Measurements from ENCODE around the gene PAM16.
A peak's percentile ranks its signal among the peaks of the same experiment; 100 is the strongest.

Gene PAM16

GRCh38 chr16:4362476-4363135, 11.5 kb upstream of the PAM16 start:
- ChIA-PET POLR2A (interaction anchor here (0.6 kb wide), 1 partner anchor 13 kb away, joined by 5 read pairs; no protein-coding TSS in a partner anchor), CTCF (interaction anchor here (1.0 kb wide), 1 partner anchor 38 kb away, joined by 3 read pairs; no protein-coding TSS in a partner anchor)
- Histone ChIP-seq H3K4me3 (ENCODE audit: control insufficient read depth in 1 of 7, extremely low read depth in 1 of 7, insufficient read depth in 4 of 7, low read depth in 2 of 7, low read length in 6 of 7) (no peak overlapping the region), H3K4me1 (ENCODE audit: control extremely low read depth in 1 of 4, control insufficient read depth in 4 of 4, insufficient read depth in 4 of 4, low read length in 3 of 4) (no peaks in the 10 kb centered on the region), H3K36me3 (ENCODE audit: control insufficient read depth in 4 of 4, insufficient read depth in 4 of 4, low read length in 3 of 4) (peaks cover 0 to 81% (median 47%) of the 10 kb centered on the region in 4 experiments), H3K27ac (ENCODE audit: insufficient read depth in 1 of 2, low read depth in 1 of 2, low read length in 2 of 2, poor library complexity in 1 of 2, severe bottlenecking in 2 of 2) (no peak overlapping the region), H3K27me3 (replicated peaks in 2 of 5; ENCODE audit: control insufficient read depth in 4 of 5, insufficient read depth in 5 of 5, low read length in 4 of 5) (no peaks in the 10 kb centered on the region), H3K9me3 (ENCODE audit: control extremely low read depth in 1 of 5, control insufficient read depth in 4 of 5, insufficient read depth in 2 of 5, low read depth in 1 of 5, low read length in 4 of 5) (no peaks in the 10 kb centered on the region)
- 97% methylated on average over 16 of the region's 19 CpGs for WGBS (ENCODE audit: insufficient coverage)
- no peak for DNase-seq

DNA sequence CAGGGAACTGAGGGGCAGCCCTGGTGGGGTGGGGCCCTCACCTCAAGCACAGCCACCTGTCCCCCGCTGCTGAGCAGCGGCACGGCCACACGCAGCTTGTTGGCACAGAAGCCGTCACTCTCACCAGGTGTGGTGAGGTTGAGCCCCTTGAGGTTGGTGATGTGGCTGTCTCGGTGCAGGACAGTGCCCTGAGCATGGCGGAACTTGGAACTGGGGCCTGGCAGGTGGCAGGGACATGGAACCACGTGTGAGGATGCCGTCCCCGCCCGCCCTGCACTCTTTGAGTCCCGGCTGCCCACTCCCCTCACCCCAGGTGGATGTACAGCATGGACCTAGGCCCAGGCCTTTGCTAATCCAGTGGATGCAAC, 10.8 kb upstream of the PAM16 start:
- POLR2A ChIA-PET, result interaction anchor here (0.6 kb wide), 1 partner anchor 12 kb away, joined by 5 read pairs; no protein-coding TSS in a partner anchor
- no peaks in the 10 kb centered on the region for H3K27me3 ChIP-seq (replicated peaks in 2 of 5; ENCODE audit: control insufficient read depth in 4 of 5, insufficient read depth in 5 of 5, low read length in 4 of 5)
- no peak for DNase-seq
- 98% methylated on average over 12 of the region's 12 CpGs for WGBS (ENCODE audit: insufficient coverage)
- no peaks in the 10 kb centered on the region for H3K9me3 ChIP-seq (ENCODE audit: control extremely low read depth in 1 of 5, control insufficient read depth in 4 of 5, insufficient read depth in 2 of 5, low read depth in 1 of 5, low read length in 4 of 5)
- CTCF ChIA-PET, result interaction anchor here (1.2 to 3.6 kb wide), 3 partner anchors 14 to 41 kb away, joined by 3 to 31 read pairs (median 3); no protein-coding TSS in a partner anchor
- H3K4me3 ChIP-seq (ENCODE audit: control insufficient read depth in 1 of 7, extremely low read depth in 1 of 7, insufficient read depth in 4 of 7, low read depth in 2 of 7, low read length in 6 of 7), result no peak overlapping the region
- no peaks in the 10 kb centered on the region for H3K4me1 ChIP-seq (ENCODE audit: control extremely low read depth in 1 of 4, control insufficient read depth in 4 of 4, insufficient read depth in 4 of 4, low read length in 3 of 4)
- H3K27ac ChIP-seq (ENCODE audit: insufficient read depth in 1 of 2, low read depth in 1 of 2, low read length in 2 of 2, poor library complexity in 1 of 2, severe bottlenecking in 2 of 2), result no peak overlapping the region
- peaks cover 0 to 79% (median 45%) of the 10 kb centered on the region in 4 experiments for H3K36me3 ChIP-seq (ENCODE audit: control insufficient read depth in 4 of 4, insufficient read depth in 4 of 4, low read length in 3 of 4)

GRCh38 chr16:4361033-4361943, 10.2 kb upstream of the PAM16 start:
- peaks cover 0 to 81% (median 47%) of the 10 kb centered on the region in 4 experiments for H3K36me3 ChIP-seq (ENCODE audit: control insufficient read depth in 4 of 4, insufficient read depth in 4 of 4, low read length in 3 of 4)

DNA sequence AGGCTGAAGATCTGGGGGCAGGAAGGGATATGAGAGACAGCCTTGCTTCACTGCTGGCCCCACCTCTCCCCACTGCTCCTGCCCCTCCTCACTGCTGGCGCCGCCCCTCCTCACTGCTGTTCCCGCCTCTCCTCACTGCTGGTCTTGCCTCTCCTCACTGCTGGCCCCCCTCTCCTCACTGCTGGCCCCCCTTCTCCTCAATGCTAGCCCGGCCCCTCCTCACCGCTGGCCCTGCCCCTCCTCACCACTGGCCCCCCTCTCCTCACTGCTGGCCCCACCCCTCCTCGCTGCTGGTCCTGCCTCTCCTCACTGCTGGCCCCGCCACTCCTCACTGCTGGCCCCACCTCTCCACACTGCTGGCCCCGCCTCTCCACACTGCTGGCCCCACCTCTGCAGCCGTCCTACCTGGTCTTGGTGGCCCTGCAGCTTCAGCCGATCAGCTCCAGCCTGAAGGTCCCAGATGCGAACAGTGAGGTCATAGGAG, 9.5 kb upstream of the PAM16 start:
- ChIA-PET CTCF (interaction anchor here (0.7 to 3.6 kb wide), 4 partner anchors 15 to 42 kb away, joined by 3 to 31 read pairs (median 3); no protein-coding TSS in a partner anchor), POLR2A (interaction anchor here (1.8 kb wide), 1 partner anchor 22 kb away, joined by 3 read pairs; no protein-coding TSS in a partner anchor)
- Histone ChIP-seq H3K4me3 (ENCODE audit: control insufficient read depth in 1 of 7, extremely low read depth in 1 of 7, insufficient read depth in 4 of 7, low read depth in 2 of 7, low read length in 6 of 7) (no peak overlapping the region), H3K36me3 (ENCODE audit: control insufficient read depth in 4 of 4, insufficient read depth in 4 of 4, low read length in 3 of 4) (peaks cover 0 to 78% (median 45%) of the 10 kb centered on the region in 4 experiments), H3K9me3 (ENCODE audit: control extremely low read depth in 1 of 5, control insufficient read depth in 4 of 5, insufficient read depth in 2 of 5, low read depth in 1 of 5, low read length in 4 of 5) (no peaks in the 10 kb centered on the region), H3K27ac (ENCODE audit: insufficient read depth in 1 of 2, low read depth in 1 of 2, low read length in 2 of 2, poor library complexity in 1 of 2, severe bottlenecking in 2 of 2) (no peak overlapping the region), H3K27me3 (replicated peaks in 2 of 5; ENCODE audit: control insufficient read depth in 4 of 5, insufficient read depth in 5 of 5, low read length in 4 of 5) (no peaks in the 10 kb centered on the region), H3K4me1 (ENCODE audit: control extremely low read depth in 1 of 4, control insufficient read depth in 4 of 4, insufficient read depth in 4 of 4, low read length in 3 of 4) (no peaks in the 10 kb centered on the region)
- 93% methylated on average over 8 of the region's 11 CpGs for WGBS (ENCODE audit: insufficient coverage)
- peak in 1 of 3 donors; percentile 29 for DNase-seq

More at GRCh38 chr16:4361033-4361943, 10.2 kb upstream of the PAM16 start:
- ChIA-PET CTCF (interaction anchor here (1.2 to 3.6 kb wide), 4 partner anchors 14 to 42 kb away, joined by 3 to 31 read pairs (median 3); no protein-coding TSS in a partner anchor), POLR2A (interaction anchor here (1.8 kb wide), 1 partner anchor 21 kb away, joined by 3 read pairs; no protein-coding TSS in a partner anchor)
- WGBS (ENCODE audit: insufficient coverage), result 95% methylated on average over 21 of the region's 28 CpGs
- no peak for DNase-seq
- H3K9me3 ChIP-seq (ENCODE audit: control extremely low read depth in 1 of 5, control insufficient read depth in 4 of 5, insufficient read depth in 2 of 5, low read depth in 1 of 5, low read length in 4 of 5), result no peaks in the 10 kb centered on the region
- H3K27ac ChIP-seq (ENCODE audit: insufficient read depth in 1 of 2, low read depth in 1 of 2, low read length in 2 of 2, poor library complexity in 1 of 2, severe bottlenecking in 2 of 2), result no peak overlapping the region
- no peaks in the 10 kb centered on the region for H3K4me1 ChIP-seq (ENCODE audit: control extremely low read depth in 1 of 4, control insufficient read depth in 4 of 4, insufficient read depth in 4 of 4, low read length in 3 of 4)
- no peaks in the 10 kb centered on the region for H3K27me3 ChIP-seq (replicated peaks in 2 of 5; ENCODE audit: control insufficient read depth in 4 of 5, insufficient read depth in 5 of 5, low read length in 4 of 5)
- H3K4me3 ChIP-seq (ENCODE audit: control insufficient read depth in 1 of 7, extremely low read depth in 1 of 7, insufficient read depth in 4 of 7, low read depth in 2 of 7, low read length in 6 of 7), result no peak overlapping the region

DNA sequence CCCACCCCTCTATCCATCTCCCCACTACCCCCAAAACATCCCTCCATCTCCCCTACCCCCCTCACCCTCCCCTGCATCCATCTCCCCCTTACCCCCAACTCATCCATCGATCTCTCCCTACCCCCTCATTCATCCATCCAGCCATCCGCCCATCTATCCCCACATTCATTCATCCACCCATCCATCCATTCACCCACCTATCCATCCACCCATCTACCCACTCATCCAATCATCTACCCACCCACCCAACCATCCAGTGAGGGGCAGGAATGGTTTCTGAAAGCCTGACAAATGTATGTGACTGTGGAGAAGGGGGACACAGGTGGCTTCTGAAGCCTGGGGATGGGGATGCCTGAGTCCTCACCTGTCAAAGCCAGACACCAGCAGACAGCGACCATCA, 8.8 kb upstream of the PAM16 start:
- 100% methylated on average over 3 of the region's 3 CpGs for WGBS (ENCODE audit: insufficient coverage)
- POLR2A ChIA-PET, result interaction anchor here (0.9 to 1.8 kb wide), 2 partner anchors 22 to 28 kb away, joined by 3 to 4 read pairs; no protein-coding TSS in a partner anchor
- H3K36me3 ChIP-seq (ENCODE audit: control insufficient read depth in 4 of 4, insufficient read depth in 4 of 4, low read length in 3 of 4), result peaks cover 0 to 74% (median 45%) of the 10 kb centered on the region in 4 experiments

GRCh38 chr16:4358831-4359561, 7.9 kb upstream of the PAM16 start:
- H3K27me3 ChIP-seq (replicated peaks in 2 of 5; ENCODE audit: control insufficient read depth in 4 of 5, insufficient read depth in 5 of 5, low read length in 4 of 5), result no peaks in the 10 kb centered on the region
- peaks cover 0 to 73% (median 44%) of the 10 kb centered on the region in 4 experiments for H3K36me3 ChIP-seq (ENCODE audit: control insufficient read depth in 4 of 4, insufficient read depth in 4 of 4, low read length in 3 of 4)
- no peaks in the 10 kb centered on the region for H3K9me3 ChIP-seq (ENCODE audit: control extremely low read depth in 1 of 5, control insufficient read depth in 4 of 5, insufficient read depth in 2 of 5, low read depth in 1 of 5, low read length in 4 of 5)
- H3K27ac ChIP-seq (ENCODE audit: insufficient read depth in 1 of 2, low read depth in 1 of 2, low read length in 2 of 2, poor library complexity in 1 of 2, severe bottlenecking in 2 of 2), result no peak overlapping the region
- ChIA-PET CTCF (interaction anchor here (0.6 to 3.6 kb wide), 9 partner anchors 8 to 597 kb away, joined by 3 to 31 read pairs (median 4); partner anchors contain the start of genes PAM16 and VASN), POLR2A (interaction anchor here (0.9 kb wide), 1 partner anchor 28 kb away, joined by 4 read pairs; no protein-coding TSS in a partner anchor)
- peak; percentile 41 to 64 (median 53) for DNase-seq
- H3K4me1 ChIP-seq (ENCODE audit: control extremely low read depth in 1 of 4, control insufficient read depth in 4 of 4, insufficient read depth in 4 of 4, low read length in 3 of 4), result no peaks in the 10 kb centered on the region
- no peak overlapping the region for H3K4me3 ChIP-seq (ENCODE audit: control insufficient read depth in 1 of 7, extremely low read depth in 1 of 7, insufficient read depth in 4 of 7, low read depth in 2 of 7, low read length in 6 of 7)
- 68% methylated on average over 10 of the region's 19 CpGs for WGBS (ENCODE audit: insufficient coverage)

More for the DNA sequence above, 8.8 kb upstream of the PAM16 start:
- no peaks in the 10 kb centered on the region for H3K27me3 ChIP-seq (replicated peaks in 2 of 5; ENCODE audit: control insufficient read depth in 4 of 5, insufficient read depth in 5 of 5, low read length in 4 of 5)
- H3K27ac ChIP-seq (ENCODE audit: insufficient read depth in 1 of 2, low read depth in 1 of 2, low read length in 2 of 2, poor library complexity in 1 of 2, severe bottlenecking in 2 of 2), result no peak overlapping the region
- CTCF ChIA-PET, result interaction anchor here (0.8 to 3.6 kb wide), 5 partner anchors 9 to 43 kb away, joined by 3 to 31 read pairs (median 7); partner anchors contain the start of genes PAM16 and VASN
- no peak for DNase-seq
- no peak overlapping the region for H3K4me3 ChIP-seq (ENCODE audit: control insufficient read depth in 1 of 7, extremely low read depth in 1 of 7, insufficient read depth in 4 of 7, low read depth in 2 of 7, low read length in 6 of 7)
- H3K9me3 ChIP-seq (ENCODE audit: control extremely low read depth in 1 of 5, control insufficient read depth in 4 of 5, insufficient read depth in 2 of 5, low read depth in 1 of 5, low read length in 4 of 5), result no peaks in the 10 kb centered on the region
- H3K4me1 ChIP-seq (ENCODE audit: control extremely low read depth in 1 of 4, control insufficient read depth in 4 of 4, insufficient read depth in 4 of 4, low read length in 3 of 4), result no peaks in the 10 kb centered on the region
